Coronary artery (tissue), 2 donors: ENCODE measurements around the gene MACROD2.

Experiments used
- DNase-seq: peaks from one replicate; pipeline ENCODE4 v3.0.0-alpha.2; 2017; ENCODE audit warnings: low spot score
- H3K27ac ChIP-seq, 2 donors: fragments of 200-600 bp; sonication (generic); one replicate each; pipeline ENCODE4 v1.5.1; 2016 to 2019
- H3K4me3 ChIP-seq: fragments of 200-600 bp; sonication (generic); 2 replicates; pipeline ENCODE4 v1.5.1; 2016; ENCODE audit warnings: mild to moderate bottlenecking, moderate library complexity
- CTCF ChIP-seq: fragments of 200-600 bp; sonication (generic); IDR thresholded peaks from one replicate; pipeline ENCODE4 v1.5.1; 2019; ENCODE audit warnings: antibody characterized with exemption

The MACROD2 gene

GRCh38 chr20:14304472-14304871, 309.2 kb downstream of the MACROD2 start:
- DNase-seq, result no peak
- TF ChIP-seq CTCF, result no peak
- no peak overlapping the region for H3K27ac ChIP-seq
- no peak overlapping the region for H3K4me3 ChIP-seq

DNA sequence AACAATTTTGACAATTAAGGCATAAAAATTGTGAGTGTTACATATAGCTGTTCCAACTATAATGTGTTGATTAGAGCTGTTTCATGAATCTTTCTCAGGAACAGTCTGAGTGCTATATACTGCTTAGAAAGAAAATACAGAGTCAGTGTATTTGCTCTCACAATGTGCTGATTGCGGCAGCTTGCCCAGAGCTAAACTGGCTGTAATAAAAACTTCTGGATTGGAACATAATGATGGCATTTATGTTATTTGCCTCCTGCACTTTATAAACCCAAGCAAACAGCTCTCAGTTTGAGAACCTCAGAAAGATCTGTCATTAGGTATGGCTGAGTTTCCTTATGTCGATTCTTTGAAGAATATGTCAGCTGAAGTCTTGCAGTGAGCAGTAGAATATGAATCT, 312.6 kb downstream of the MACROD2 start:
- Histone ChIP-seq H3K4me3 (no peak overlapping the region), H3K27ac (no peak overlapping the region)
- DNase-seq, result no peak
- no peak for TF ChIP-seq CTCF

GRCh38 chr20:14310977-14311627, 315.8 kb downstream of the MACROD2 start:
- Histone ChIP-seq H3K4me3 (no peak overlapping the region), H3K27ac (no peak overlapping the region)
- TF ChIP-seq CTCF, result no peak
- no peak for DNase-seq

GRCh38 chr20:14312001-14312400, 316.7 kb downstream of the MACROD2 start:
- TF ChIP-seq CTCF, result no peak
- Histone ChIP-seq H3K27ac (no peak overlapping the region), H3K4me3 (no peak overlapping the region)
- DNase-seq, result no peak

DNA sequence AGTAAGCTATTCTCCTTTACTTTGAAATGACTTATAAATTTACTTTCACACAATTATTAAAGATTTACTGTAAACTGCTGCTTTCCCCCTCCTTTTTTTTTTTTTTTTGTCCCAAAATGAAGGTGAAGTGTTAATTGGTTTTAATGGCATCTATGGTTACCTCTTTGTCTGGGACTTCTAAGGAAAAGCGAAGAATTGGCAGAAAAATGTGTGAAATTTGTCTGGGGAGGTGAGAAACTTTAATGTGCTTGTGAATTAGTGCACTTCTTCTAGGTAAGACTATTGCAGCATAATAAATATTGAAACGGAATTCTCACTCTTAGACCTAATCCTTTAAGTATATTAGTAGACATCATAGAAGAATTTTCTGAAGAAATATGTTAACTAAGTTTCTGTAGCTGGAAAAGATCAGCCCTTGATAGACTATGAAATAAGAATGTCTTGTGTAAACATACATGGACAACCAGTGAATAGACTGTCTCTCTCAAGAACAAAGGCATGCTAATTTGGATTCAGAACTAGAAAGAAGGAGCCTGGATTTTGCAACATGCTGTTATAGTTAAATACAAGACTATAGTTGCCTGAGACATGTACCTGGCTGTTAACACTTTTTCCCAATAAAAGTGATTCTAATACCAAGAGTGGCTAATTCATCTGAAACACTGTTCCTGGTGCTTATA, 318.2 kb downstream of the MACROD2 start:
- no peak overlapping the region for H3K27ac ChIP-seq
- DNase-seq, result no peak
- TF ChIP-seq CTCF, result no peak
- H3K4me3 ChIP-seq, result no peak overlapping the region

GRCh38 chr20:14319704-14320103, 324.4 kb downstream of the MACROD2 start:
- H3K27ac ChIP-seq, result no peak overlapping the region
- no peak overlapping the region for H3K4me3 ChIP-seq
- no peak for DNase-seq
- TF ChIP-seq CTCF, result no peak

DNA sequence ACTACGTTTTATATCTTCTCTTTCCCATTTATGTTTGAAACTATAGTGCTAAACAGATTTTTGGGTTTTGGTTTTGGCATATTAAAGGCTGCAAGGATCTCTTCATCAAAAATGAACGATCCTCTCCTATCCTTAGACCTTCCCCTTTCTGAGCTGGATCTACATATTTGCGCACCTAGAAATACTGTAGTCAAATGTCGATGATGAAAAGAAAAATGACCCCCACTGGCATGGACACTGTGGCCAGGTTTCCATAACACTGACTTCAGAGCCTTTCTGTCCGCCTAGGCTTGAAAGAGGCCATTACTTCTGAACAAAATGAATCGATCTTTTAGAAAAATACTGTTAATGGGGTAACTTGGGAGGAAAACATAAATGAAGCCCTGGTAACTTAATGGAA, 336.3 kb downstream of the MACROD2 start:
- no peak overlapping the region for H3K27ac ChIP-seq
- DNase-seq, result no peak
- TF ChIP-seq CTCF, result no peak
- no peak overlapping the region for H3K4me3 ChIP-seq
